Heart right ventricle (tissue), 16 donors: ENCODE results near the gene TAF1B. TPM values are rescaled to one million over a fixed set of nuclear protein-coding genes. Genes with fewer than 3 reads are reported as not detected.

ENCODE experiments used
- ATAC-seq, 8 donors: fragments of 200-7000 bp; cut with Tn5 transposase; one replicate each; pipeline ENCODE4 v1.9.1; 2020; ENCODE audit warnings: mild to moderate bottlenecking in 8 of 8, moderate library complexity in 8 of 8, moderate number of reproducible peaks in 1 of 8
- DNase-seq, 2 donors: peaks; one replicate each; pipeline ENCODE4 v3.0.0-alpha.2; 2020
- H3K27ac ChIP-seq, 10 donors: fragments of 200-600 bp; sonication (generic) in 2 of 10; one replicate each; pipeline versions ENCODE4 v1.5.0 to v1.8.0; 2020 to 2022; ENCODE audit warnings: mild to moderate bottlenecking in 3 of 10
- H3K27me3 ChIP-seq, 7 donors: fragments of 200-600 bp; one replicate each; pipeline ENCODE4 v1.8.0; 2021 to 2022; ENCODE audit warnings: mild to moderate bottlenecking in 2 of 7
- H3K36me3 ChIP-seq, 9 donors: fragments of 200-600 bp; sonication (generic) in 1 of 9; one replicate each; pipeline versions ENCODE4 v1.5.0 to v1.8.0; 2020 to 2022; ENCODE audit warnings: mild to moderate bottlenecking in 2 of 9
- H3K4me1 ChIP-seq, 9 donors: fragments of 200-600 bp; sonication (generic) in 1 of 9; one replicate each; pipeline versions ENCODE4 v1.5.0 to v1.8.0; 2020 to 2022; ENCODE audit warnings: mild to moderate bottlenecking in 4 of 9
- H3K4me3 ChIP-seq, 10 donors: fragments of 200-600 bp; sonication (generic) in 2 of 10; one replicate each; pipeline versions ENCODE4 v1.5.0 to v1.8.0; 2020 to 2022; ENCODE audit warnings: mild to moderate bottlenecking in 7 of 10, moderate library complexity in 2 of 10
- H3K9me3 ChIP-seq, 11 donors: fragments of 200-600 bp in 10 of 11; sonication (generic) in 2 of 11; one replicate each; pipeline versions ENCODE4 v1.5.0 to v1.8.0; 2013 to 2022; ENCODE audit warnings: mild to moderate bottlenecking in 2 of 11, control low read depth in 1 of 11, moderate library complexity in 1 of 11
- CTCF ChIP-seq, 9 donors: fragments of 200-600 bp; sonication (generic) in 2 of 9; IDR thresholded peaks; one replicate each; pipeline versions ENCODE4 v1.5.0 to v1.8.0; 2021 to 2022; ENCODE audit warnings: antibody characterized with exemption in 9 of 9, mild to moderate bottlenecking in 5 of 9, moderate library complexity in 1 of 9
- whole genome bisulfite sequencing, 2 donors: extraction: QIAGEN DNeasy Blood & Tissue Kit; methylation state at CpG; one replicate each; pipeline ENCODE4 v1.1.7; 2013; ENCODE audit warnings: inconsistent platforms in 1 of 2; 5-methylcytosine and 5-hydroxymethylcytosine counted together
- intact Hi-C, 10 donors: fragments of 100-400 bp; cut with DNase I; formaldehyde crosslinking; loops; one replicate each; pipeline versions ENCODE4 v1.11.1 to v1.14.2; 2022
- polyA plus RNA-seq, 2 donors: library from polyadenylated mRNA; stranded (reverse); fragments of 200-250 nt; gene quantifications; one replicate each; pipeline ENCODE4 v1.2.3, GENCODE V29; 2013
- total RNA-seq, 10 donors: library from RNA; stranded (reverse); fragmentation: NEBNext Ultra II Directional in 3 of 10; extraction: Animal tissue kit (Norgen Biotek cat#: 25700) in 3 of 10; gene quantifications; one replicate each; pipeline versions ENCODE4 v1.2.1 to v1.2.4, GENCODE V29; 2021 to 2023
- donor health status: Arrhythmogenic right ventricular cardiomyopathy.
- donor health status: ischemic (EF 13 %, LVEDD 7.1; RV severe dilation, severe dysfunction).
- donor health status: healthy with polysubstance abuse.
- donor health status: DM: no; HTN: yes; CAD: no.
- donor health status: DM: no; HTN: no; CAD: no.
- donor health status: ischemic (EF 25% LVEDD 6.9; RV normal size, moderate dysfunction).
- donor health status: ischemic (EF 25% LVEDD 5.7; RV mildly dilated, moderate dysfunction).
- donor health status: healthy.
- donor health status: DM: yes; HTN: yes; CAD: no.
- donor health status: Ischemic cardiomyopathy.
- donor health status: ischemic (EF 35%, LVEDD 5.7; RV mildly dilated, moderate dysfunction).
- donor health status: nonischemic (EF 11% LVEDD 7.7; RV severe dilation, severe dysfunction).
- donor health status: DM: yes; HTN: yes; CAD: no.
- donor health status: PGD.
- donor health status: ischemic (EF 29% LVEDD 5.4; RV normal size, mild dysfunction).
- donor health status: nonischemic (EF 23%, LVEDD 6.1; RV moderate dilation, normal function).

The TAF1B gene
- total and polyA plus RNA-seq, 12 donors = 1.8 to 7.9 (median 4.5) TPM

DNA sequence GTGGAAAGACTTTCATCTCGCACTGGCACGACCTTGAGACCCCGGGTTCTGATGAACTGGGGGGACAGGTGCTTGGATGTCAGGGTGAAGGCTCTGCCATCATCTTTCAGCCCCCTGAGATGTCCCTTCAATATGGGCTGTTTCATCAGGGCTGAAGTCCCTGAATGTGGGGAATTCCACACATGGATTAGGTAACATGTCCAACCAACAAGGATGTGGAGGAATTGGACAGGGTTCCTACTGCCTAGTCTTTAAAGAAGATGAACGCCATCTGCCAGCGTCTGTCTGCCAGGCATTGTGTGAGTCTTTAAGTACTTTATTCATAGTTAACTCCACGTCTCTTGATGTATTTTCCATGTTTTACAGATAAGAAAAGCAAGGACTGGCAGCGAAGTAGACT, 102.3 kb downstream of the TAF1B start:
- H3K36me3 ChIP-seq = no peaks in the 10 kb centered on the region
- H3K4me1 ChIP-seq = peaks cover 0 to 3% (median 0%) of the 10 kb centered on the region in 9 donors
- TF ChIP-seq CTCF (IDR thresholded peaks at IDR 0.05) = no peak
- H3K9me3 ChIP-seq = no peaks in the 10 kb centered on the region
- ATAC-seq (no peak), DNase-seq (no peak)
- intact Hi-C loops = no loop called here
- WGBS, 2 donors = 64 to 72% methylated on average over 7 of the region's 7 CpGs
- no peak overlapping the region for H3K27ac ChIP-seq
- peaks cover 0 to 29% (median 24%) of the 10 kb centered on the region in 7 donors for H3K27me3 ChIP-seq
- no peak overlapping the region for H3K4me3 ChIP-seq

GRCh38 chr2:9946076-9946475, 102.8 kb downstream of the TAF1B start:
- intact Hi-C loops = no loop called here
- DNase-seq (no peak), ATAC-seq (no peak)
- Histone ChIP-seq H3K27ac (no peak overlapping the region), H3K36me3 (no peaks in the 10 kb centered on the region), H3K9me3 (no peaks in the 10 kb centered on the region), H3K27me3 (peaks cover 0 to 29% (median 25%) of the 10 kb centered on the region in 7 donors), H3K4me3 (no peak overlapping the region), H3K4me1 (peaks cover 0 to 4% (median 0%) of the 10 kb centered on the region in 9 donors)
- WGBS, 2 donors = 81 to 88% methylated on average over 7 of the region's 7 CpGs
- no peak for TF ChIP-seq CTCF (IDR thresholded peaks at IDR 0.05)

DNA sequence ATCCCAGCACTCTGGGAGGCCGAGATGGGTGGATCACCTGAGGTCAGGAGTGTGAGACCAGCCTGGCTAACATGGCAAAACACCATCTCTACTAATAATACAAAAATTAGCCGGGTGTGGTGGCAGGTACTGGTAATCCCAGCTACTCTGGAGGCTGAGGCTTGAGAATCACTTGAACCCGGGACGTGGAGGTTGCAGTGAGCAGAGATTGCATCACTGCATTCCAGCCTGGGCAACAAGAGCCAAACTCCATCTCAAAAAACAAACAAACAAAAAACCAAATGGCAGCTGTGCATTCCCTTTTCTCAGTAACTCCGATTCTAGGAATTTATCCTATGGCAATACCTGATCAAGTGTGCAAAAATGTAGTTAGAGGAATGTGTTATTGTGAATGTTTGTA, 103.5 kb downstream of the TAF1B start:
- Histone ChIP-seq H3K27ac (no peak overlapping the region), H3K27me3 (peaks cover 0 to 29% (median 25%) of the 10 kb centered on the region in 7 donors), H3K36me3 (no peaks in the 10 kb centered on the region), H3K4me3 (no peak overlapping the region), H3K9me3 (no peaks in the 10 kb centered on the region), H3K4me1 (peaks cover 0 to 4% (median 0%) of the 10 kb centered on the region in 9 donors)
- DNase-seq (no peak), ATAC-seq (no peak)
- intact Hi-C loops = no loop called here
- WGBS, 2 donors = 85 to 87% methylated on average over 5 of the region's 5 CpGs
- TF ChIP-seq CTCF (IDR thresholded peaks at IDR 0.05) = no peak

- Histone ChIP-seq H3K27ac (no peak overlapping the region), H3K4me1 (peaks cover 0 to 11% (median 5%) of the 10 kb centered on the region in 9 donors), H3K9me3 (no peaks in the 10 kb centered on the region), H3K27me3 (peaks cover 0 to 44% (median 25%) of the 10 kb centered on the region in 7 donors), H3K36me3 (no peaks in the 10 kb centered on the region), H3K4me3 (no peak overlapping the region)
- 79 to 93% methylated on average over 6 of the region's 6 CpGs for WGBS, 2 donors
- no peak for TF ChIP-seq CTCF (IDR thresholded peaks at IDR 0.05)
- ATAC-seq (no peak), DNase-seq (no peak)
- intact Hi-C loops = no loop called here
These were observed 105.4 kb downstream of the TAF1B start for GRCh38 chr2:9948721-9949120.
